WTC11 (cell line): ENCODE data around the gene GPR157. TPM values are rescaled to one million over a fixed set of nuclear protein-coding genes. Genes with fewer than 3 reads are reported as not detected.
A peak's percentile ranks its signal among the peaks of the same experiment; 100 is the strongest.

ENCODE experiments used
- ATAC-seq: fragments of 200-7000 bp; cut with Tn5 transposase; 2 replicates; pipeline ENCODE4 v1.10.0; 2021; ENCODE audit warnings: mild to moderate bottlenecking, moderate library complexity
- CTCF ChIA-PET: fragments of 300-600 bp; sonication (Branson Sonifier 250); formaldehyde crosslinking; loops from one replicate; lab custom pipeline; 2021; ENCODE audit warnings: antibody characterized with exemption; lab: Charles Lee
- POLR2A ChIA-PET: fragments of 350-600 bp; sonication (Branson Sonifier 250); formaldehyde crosslinking; loops from one replicate; lab custom pipeline; 2021; ENCODE audit warnings: antibody characterized with exemption; lab: Charles Lee
- DNase-seq: peaks from one replicate; pipeline ENCODE4 v3.0.0; 2021; ENCODE audit warnings: low spot score
- H3K27ac Mint-ChIP-seq: 2 replicates; pipeline ENCODE4 v1.8.0; 2021; ENCODE audit warnings: mixed read lengths
- H3K27me3 Mint-ChIP-seq: 2 replicates; pipeline ENCODE4 v1.8.0; 2021; ENCODE audit warnings: low read depth, mild to moderate bottlenecking, moderate library complexity, mixed read lengths
- H3K36me3 Mint-ChIP-seq: 2 replicates; pipeline ENCODE4 v1.8.0; 2021; ENCODE audit warnings: mixed read lengths
- H3K4me1 Mint-ChIP-seq: 2 replicates; pipeline ENCODE4 v1.8.0; 2022; ENCODE audit warnings: mixed read lengths
- H3K4me3 Mint-ChIP-seq: 2 replicates; pipeline ENCODE4 v1.8.0; 2021; ENCODE audit warnings: mild to moderate bottlenecking, moderate library complexity, mixed read lengths
- H3K9me3 Mint-ChIP-seq: 2 replicates; pipeline ENCODE4 v1.8.0; 2021; ENCODE audit warnings: mixed read lengths
- ATF1 ChIP-seq: sonication (generic); formaldehyde crosslinking; IDR thresholded peaks from 2 replicates; pipeline ENCODE4 v1.8.1; 2023; ENCODE audit warnings: mild to moderate bottlenecking, moderate library complexity, missing genetic modification reagents
- ELF4 ChIP-seq: sonication (generic); formaldehyde crosslinking; IDR thresholded peaks from 2 replicates; pipeline ENCODE4 v1.8.1; 2022; ENCODE audit warnings: low read depth, mild to moderate bottlenecking, moderate library complexity, missing genetic modification reagents
- FOXK1 ChIP-seq: sonication (generic); formaldehyde crosslinking; IDR thresholded peaks from 2 replicates; pipeline ENCODE4 v1.8.0; 2022; ENCODE audit warnings: mild to moderate bottlenecking, moderate library complexity, missing genetic modification reagents
- MYBL2 ChIP-seq: sonication (generic); formaldehyde crosslinking; IDR thresholded peaks from 2 replicates; pipeline ENCODE4 v1.8.1; 2023; ENCODE audit warnings: mild to moderate bottlenecking, moderate library complexity, missing genetic modification reagents
- NFE2L1 ChIP-seq: sonication (generic); formaldehyde crosslinking; IDR thresholded peaks from 2 replicates; pipeline ENCODE4 v1.8.1; 2023; ENCODE audit warnings: missing genetic modification reagents
- PRRX2 ChIP-seq: fragments of 250-450 bp; sonication (Bioruptor Pico); IDR thresholded peaks from 2 replicates; pipeline ENCODE4 v1.8.0; 2021; ENCODE audit warnings: mild to moderate bottlenecking
- SOX15 ChIP-seq: fragments of 250-450 bp; sonication (Bioruptor Pico); IDR thresholded peaks from 2 replicates; pipeline ENCODE4 v1.9.0; 2021; ENCODE audit warnings: mild to moderate bottlenecking
- ZNF138 ChIP-seq: sonication (generic); formaldehyde crosslinking; conservative IDR thresholded peaks from 2 replicates; pipeline ENCODE4 v1.8.1; 2022; ENCODE audit warnings: mild to moderate bottlenecking, moderate library complexity, missing genetic modification reagents
- ZNF423 ChIP-seq: fragments of 250-450 bp; sonication (Bioruptor Pico); IDR thresholded peaks from 2 replicates; pipeline ENCODE4 v2.1.2; 2022; ENCODE audit warnings: mild to moderate bottlenecking, moderate library complexity
- ZNF671 ChIP-seq: fragments of 250-450 bp; sonication (Bioruptor Pico); IDR thresholded peaks from 2 replicates; pipeline ENCODE4 v1.8.0; 2021; ENCODE audit warnings: mild to moderate bottlenecking
- total RNA-seq: library from RNA; stranded (reverse); gene quantifications from 3 replicates; pipeline ENCODE4 v1.2.3, GENCODE V29; 2021
- TF ChIP-seq, protein P1 (sequence below): sonication (generic); formaldehyde crosslinking; IDR thresholded peaks from 2 replicates; pipeline ENCODE4 v1.8.1; 2023; ENCODE audit warnings: mild to moderate bottlenecking, missing genetic modification reagents
- TF ChIP-seq, protein P2 (sequence below): fragments of 250-450 bp; sonication (Bioruptor Pico); IDR thresholded peaks from 2 replicates; pipeline ENCODE4 v1.9.0; 2021; ENCODE audit warnings: mild to moderate bottlenecking, borderline replicate concordance
- TF ChIP-seq, protein P3 (sequence below): fragments of 200-600 bp; IDR thresholded peaks from 2 replicates; pipeline ENCODE4 v1.8.0; 2022; ENCODE audit warnings: antibody characterized with exemption
- TF ChIP-seq, protein P4 (sequence below): fragments of 250-450 bp; sonication (Bioruptor Pico); IDR thresholded peaks from 2 replicates; pipeline ENCODE4 v1.9.0; 2021; ENCODE audit warnings: mild to moderate bottlenecking
- TF ChIP-seq, protein P5 (sequence below): fragments of 250-450 bp; sonication (Bioruptor Pico); conservative IDR thresholded peaks from 2 replicates; pipeline ENCODE4 v1.9.0; 2021; ENCODE audit warnings: mild to moderate bottlenecking
- TF ChIP-seq, protein P6 (sequence below): sonication (generic); formaldehyde crosslinking; IDR thresholded peaks from 2 replicates; pipeline ENCODE4 v1.8.1; 2022; ENCODE audit warnings: low read depth, mild to moderate bottlenecking, moderate library complexity, missing genetic modification reagents, borderline replicate concordance
- TF ChIP-seq, protein P7 (sequence below): sonication (generic); formaldehyde crosslinking; IDR thresholded peaks from 2 replicates; pipeline ENCODE4 v1.8.1; 2023; ENCODE audit warnings: mild to moderate bottlenecking, missing genetic modification reagents, borderline replicate concordance
- TF ChIP-seq, protein P8 (sequence below): fragments of 250-450 bp; sonication (Bioruptor Pico); IDR thresholded peaks from 2 replicates; pipeline ENCODE4 v2.1.2; 2022; ENCODE audit warnings: mild to moderate bottlenecking, moderate library complexity

The GPR157 gene
- total RNA-seq, 1 experiment from 2014 or later: 6.0 TPM

DNA sequence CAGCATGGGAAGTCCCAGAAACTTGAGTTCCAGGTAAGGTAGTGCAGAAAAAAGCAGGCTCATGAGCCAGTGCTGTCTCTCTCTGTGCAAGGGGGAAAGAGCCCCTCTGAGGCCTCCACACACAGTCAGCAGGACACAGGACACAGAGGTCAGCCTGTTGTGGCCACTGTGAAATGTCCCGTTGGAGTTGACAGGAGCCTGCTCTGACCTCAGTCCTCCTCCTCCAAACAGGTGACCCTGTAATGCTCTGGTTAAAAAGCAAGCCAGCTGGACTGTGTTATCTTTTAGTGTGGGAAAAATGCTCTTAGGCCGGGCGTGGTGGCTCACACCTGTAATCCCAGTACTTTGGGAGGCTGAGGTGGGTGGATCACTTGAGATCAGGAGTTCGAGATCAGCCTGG, 24.2 kb upstream of the GPR157 start:
- Mint-ChIP-seq H3K4me1 (no peaks in the 10 kb centered on the region; the same call in 1 of the 2 replicates), H3K27me3 (no peaks in the 10 kb centered on the region), H3K9me3 (no peaks in the 10 kb centered on the region), H3K4me3 (no peak overlapping the region), H3K36me3 (peaks cover 36% of the 10 kb centered on the region), H3K27ac (peak overlapping the region; percentile 53; the same call in 1 of the 2 replicates)
- POLR2A ChIA-PET: interaction anchor here (0.5 kb wide), 1 partner anchor 278 kb away, joined by 9 read pairs; no protein-coding TSS in a partner anchor
- ATAC-seq (no peak), DNase-seq (no peak)
- CTCF ChIA-PET: interaction anchor here (1.0 kb wide), 1 partner anchor 10 kb away, joined by 3 read pairs; no protein-coding TSS in a partner anchor
- TF ChIP-seq NFE2L1 (CRISPR knock-in tag) (no peak), ZNF138 (CRISPR knock-in tag) (no peak), SOX15 (no peak), MYBL2 (CRISPR knock-in tag) (no peak), ZNF423 (CRISPR knock-in tag) (no peak), FOXK1 (CRISPR knock-in tag) (no peak), ZNF671 (CRISPR knock-in tag) (no peak), ELF4 (CRISPR knock-in tag) (no peak), PRRX2 (CRISPR knock-in tag) (no peak), ATF1 (CRISPR knock-in tag) (no peak)
- TF ChIP-seq, protein P1, sequence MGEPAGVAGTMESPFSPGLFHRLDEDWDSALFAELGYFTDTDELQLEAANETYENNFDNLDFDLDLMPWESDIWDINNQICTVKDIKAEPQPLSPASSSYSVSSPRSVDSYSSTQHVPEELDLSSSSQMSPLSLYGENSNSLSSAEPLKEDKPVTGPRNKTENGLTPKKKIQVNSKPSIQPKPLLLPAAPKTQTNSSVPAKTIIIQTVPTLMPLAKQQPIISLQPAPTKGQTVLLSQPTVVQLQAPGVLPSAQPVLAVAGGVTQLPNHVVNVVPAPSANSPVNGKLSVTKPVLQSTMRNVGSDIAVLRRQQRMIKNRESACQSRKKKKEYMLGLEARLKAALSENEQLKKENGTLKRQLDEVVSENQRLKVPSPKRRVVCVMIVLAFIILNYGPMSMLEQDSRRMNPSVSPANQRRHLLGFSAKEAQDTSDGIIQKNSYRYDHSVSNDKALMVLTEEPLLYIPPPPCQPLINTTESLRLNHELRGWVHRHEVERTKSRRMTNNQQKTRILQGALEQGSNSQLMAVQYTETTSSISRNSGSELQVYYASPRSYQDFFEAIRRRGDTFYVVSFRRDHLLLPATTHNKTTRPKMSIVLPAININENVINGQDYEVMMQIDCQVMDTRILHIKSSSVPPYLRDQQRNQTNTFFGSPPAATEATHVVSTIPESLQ (CRISPR knock-in tag): no peak
- TF ChIP-seq, protein P2, sequence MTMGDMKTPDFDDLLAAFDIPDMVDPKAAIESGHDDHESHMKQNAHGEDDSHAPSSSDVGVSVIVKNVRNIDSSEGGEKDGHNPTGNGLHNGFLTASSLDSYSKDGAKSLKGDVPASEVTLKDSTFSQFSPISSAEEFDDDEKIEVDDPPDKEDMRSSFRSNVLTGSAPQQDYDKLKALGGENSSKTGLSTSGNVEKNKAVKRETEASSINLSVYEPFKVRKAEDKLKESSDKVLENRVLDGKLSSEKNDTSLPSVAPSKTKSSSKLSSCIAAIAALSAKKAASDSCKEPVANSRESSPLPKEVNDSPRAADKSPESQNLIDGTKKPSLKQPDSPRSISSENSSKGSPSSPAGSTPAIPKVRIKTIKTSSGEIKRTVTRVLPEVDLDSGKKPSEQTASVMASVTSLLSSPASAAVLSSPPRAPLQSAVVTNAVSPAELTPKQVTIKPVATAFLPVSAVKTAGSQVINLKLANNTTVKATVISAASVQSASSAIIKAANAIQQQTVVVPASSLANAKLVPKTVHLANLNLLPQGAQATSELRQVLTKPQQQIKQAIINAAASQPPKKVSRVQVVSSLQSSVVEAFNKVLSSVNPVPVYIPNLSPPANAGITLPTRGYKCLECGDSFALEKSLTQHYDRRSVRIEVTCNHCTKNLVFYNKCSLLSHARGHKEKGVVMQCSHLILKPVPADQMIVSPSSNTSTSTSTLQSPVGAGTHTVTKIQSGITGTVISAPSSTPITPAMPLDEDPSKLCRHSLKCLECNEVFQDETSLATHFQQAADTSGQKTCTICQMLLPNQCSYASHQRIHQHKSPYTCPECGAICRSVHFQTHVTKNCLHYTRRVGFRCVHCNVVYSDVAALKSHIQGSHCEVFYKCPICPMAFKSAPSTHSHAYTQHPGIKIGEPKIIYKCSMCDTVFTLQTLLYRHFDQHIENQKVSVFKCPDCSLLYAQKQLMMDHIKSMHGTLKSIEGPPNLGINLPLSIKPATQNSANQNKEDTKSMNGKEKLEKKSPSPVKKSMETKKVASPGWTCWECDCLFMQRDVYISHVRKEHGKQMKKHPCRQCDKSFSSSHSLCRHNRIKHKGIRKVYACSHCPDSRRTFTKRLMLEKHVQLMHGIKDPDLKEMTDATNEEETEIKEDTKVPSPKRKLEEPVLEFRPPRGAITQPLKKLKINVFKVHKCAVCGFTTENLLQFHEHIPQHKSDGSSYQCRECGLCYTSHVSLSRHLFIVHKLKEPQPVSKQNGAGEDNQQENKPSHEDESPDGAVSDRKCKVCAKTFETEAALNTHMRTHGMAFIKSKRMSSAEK (CRISPR knock-in tag): no peak
- TF ChIP-seq, protein P3, sequence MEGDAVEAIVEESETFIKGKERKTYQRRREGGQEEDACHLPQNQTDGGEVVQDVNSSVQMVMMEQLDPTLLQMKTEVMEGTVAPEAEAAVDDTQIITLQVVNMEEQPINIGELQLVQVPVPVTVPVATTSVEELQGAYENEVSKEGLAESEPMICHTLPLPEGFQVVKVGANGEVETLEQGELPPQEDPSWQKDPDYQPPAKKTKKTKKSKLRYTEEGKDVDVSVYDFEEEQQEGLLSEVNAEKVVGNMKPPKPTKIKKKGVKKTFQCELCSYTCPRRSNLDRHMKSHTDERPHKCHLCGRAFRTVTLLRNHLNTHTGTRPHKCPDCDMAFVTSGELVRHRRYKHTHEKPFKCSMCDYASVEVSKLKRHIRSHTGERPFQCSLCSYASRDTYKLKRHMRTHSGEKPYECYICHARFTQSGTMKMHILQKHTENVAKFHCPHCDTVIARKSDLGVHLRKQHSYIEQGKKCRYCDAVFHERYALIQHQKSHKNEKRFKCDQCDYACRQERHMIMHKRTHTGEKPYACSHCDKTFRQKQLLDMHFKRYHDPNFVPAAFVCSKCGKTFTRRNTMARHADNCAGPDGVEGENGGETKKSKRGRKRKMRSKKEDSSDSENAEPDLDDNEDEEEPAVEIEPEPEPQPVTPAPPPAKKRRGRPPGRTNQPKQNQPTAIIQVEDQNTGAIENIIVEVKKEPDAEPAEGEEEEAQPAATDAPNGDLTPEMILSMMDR: no peak
- TF ChIP-seq, protein P4, sequence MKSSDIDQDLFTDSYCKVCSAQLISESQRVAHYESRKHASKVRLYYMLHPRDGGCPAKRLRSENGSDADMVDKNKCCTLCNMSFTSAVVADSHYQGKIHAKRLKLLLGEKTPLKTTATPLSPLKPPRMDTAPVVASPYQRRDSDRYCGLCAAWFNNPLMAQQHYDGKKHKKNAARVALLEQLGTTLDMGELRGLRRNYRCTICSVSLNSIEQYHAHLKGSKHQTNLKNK (CRISPR knock-in tag): no peak
- TF ChIP-seq, protein P5, sequence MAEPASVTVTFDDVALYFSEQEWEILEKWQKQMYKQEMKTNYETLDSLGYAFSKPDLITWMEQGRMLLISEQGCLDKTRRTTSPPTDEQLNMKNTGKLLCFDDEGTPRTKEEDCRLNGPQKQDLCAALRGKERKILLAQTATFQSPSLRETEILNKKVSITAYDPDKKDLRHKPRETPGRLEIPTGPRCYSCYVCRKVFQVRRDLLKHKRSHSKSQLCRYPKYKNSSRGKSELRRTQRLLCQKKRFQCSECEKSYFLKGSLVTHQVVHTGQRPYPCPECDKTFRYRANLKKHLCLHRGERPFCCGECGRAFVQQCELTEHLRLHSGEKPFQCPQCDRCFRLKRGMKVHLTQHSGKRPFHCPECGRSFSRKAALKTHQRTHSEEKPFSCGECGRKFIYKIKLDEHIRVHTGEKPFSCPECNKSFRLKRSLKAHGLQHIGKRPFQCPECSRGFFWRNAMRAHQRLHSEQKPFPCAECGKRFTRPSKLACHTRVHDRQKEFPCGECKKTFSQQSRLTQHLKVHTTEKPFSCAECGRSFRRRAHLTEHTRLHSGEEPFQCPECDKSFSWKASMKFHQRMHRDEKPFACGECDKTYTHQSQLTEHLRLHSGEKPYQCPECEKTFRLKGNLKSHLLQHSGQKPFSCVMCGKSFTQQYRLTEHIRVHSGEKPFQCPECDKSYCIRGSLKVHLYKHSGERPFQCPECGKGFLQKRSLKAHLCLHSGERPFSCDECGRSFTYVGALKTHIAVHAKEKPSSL (CRISPR knock-in tag): no peak
- TF ChIP-seq, protein P6, sequence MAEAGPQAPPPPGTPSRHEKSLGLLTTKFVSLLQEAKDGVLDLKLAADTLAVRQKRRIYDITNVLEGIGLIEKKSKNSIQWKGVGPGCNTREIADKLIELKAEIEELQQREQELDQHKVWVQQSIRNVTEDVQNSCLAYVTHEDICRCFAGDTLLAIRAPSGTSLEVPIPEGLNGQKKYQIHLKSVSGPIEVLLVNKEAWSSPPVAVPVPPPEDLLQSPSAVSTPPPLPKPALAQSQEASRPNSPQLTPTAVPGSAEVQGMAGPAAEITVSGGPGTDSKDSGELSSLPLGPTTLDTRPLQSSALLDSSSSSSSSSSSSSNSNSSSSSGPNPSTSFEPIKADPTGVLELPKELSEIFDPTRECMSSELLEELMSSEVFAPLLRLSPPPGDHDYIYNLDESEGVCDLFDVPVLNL (CRISPR knock-in tag): no peak
- TF ChIP-seq, protein P7, sequence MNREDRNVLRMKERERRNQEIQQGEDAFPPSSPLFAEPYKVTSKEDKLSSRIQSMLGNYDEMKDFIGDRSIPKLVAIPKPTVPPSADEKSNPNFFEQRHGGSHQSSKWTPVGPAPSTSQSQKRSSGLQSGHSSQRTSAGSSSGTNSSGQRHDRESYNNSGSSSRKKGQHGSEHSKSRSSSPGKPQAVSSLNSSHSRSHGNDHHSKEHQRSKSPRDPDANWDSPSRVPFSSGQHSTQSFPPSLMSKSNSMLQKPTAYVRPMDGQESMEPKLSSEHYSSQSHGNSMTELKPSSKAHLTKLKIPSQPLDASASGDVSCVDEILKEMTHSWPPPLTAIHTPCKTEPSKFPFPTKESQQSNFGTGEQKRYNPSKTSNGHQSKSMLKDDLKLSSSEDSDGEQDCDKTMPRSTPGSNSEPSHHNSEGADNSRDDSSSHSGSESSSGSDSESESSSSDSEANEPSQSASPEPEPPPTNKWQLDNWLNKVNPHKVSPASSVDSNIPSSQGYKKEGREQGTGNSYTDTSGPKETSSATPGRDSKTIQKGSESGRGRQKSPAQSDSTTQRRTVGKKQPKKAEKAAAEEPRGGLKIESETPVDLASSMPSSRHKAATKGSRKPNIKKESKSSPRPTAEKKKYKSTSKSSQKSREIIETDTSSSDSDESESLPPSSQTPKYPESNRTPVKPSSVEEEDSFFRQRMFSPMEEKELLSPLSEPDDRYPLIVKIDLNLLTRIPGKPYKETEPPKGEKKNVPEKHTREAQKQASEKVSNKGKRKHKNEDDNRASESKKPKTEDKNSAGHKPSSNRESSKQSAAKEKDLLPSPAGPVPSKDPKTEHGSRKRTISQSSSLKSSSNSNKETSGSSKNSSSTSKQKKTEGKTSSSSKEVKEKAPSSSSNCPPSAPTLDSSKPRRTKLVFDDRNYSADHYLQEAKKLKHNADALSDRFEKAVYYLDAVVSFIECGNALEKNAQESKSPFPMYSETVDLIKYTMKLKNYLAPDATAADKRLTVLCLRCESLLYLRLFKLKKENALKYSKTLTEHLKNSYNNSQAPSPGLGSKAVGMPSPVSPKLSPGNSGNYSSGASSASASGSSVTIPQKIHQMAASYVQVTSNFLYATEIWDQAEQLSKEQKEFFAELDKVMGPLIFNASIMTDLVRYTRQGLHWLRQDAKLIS (CRISPR knock-in tag): no peak
- TF ChIP-seq, protein P8, sequence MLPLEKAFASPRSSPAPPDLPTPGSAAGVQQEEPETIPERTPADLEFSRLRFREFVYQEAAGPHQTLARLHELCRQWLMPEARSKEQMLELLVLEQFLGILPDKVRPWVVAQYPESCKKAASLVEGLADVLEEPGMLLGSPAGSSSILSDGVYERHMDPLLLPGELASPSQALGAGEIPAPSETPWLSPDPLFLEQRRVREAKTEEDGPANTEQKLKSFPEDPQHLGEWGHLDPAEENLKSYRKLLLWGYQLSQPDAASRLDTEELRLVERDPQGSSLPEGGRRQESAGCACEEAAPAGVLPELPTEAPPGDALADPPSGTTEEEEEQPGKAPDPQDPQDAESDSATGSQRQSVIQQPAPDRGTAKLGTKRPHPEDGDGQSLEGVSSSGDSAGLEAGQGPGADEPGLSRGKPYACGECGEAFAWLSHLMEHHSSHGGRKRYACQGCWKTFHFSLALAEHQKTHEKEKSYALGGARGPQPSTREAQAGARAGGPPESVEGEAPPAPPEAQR (CRISPR knock-in tag): no peak
